ENCODE measurements around the gene ASPSCR1. TPM values are rescaled to one million over a fixed set of nuclear protein-coding genes. Genes with fewer than 3 reads are reported as not detected.

Gene ASPSCR1
- total and polyA plus RNA-seq, 9 of the 15 experiments (the other 6 are each of a cell fraction or from before 2014, with no cell fraction given): 0.90 to 36.9 (median 11.6) TPM

GRCh38 chr17:81931557-81932332 lies 45.7 kb upstream of the ASPSCR1 start (continued):
- TF ChIP-seq ZNF407 (IDR thresholded peaks at IDR 0.05; ENCODE audit: low read depth) (no peak), MYNN (IDR thresholded peaks at IDR 0.05) (peak; percentile 18; the same call in 1 of the 2 replicates), MYNN (CRISPR knock-in tag; IDR thresholded peaks at IDR 0.05) (no peak), ZNF24 (IDR thresholded peaks at IDR 0.05) (no peak), ZNF133 (CRISPR knock-in tag; IDR thresholded peaks at IDR 0.05) (no peak), NONO (IDR thresholded peaks at IDR 0.05; ENCODE audit: low read depth in 2 of 2, low read length in 1 of 2) (no peak), THAP12 (CRISPR knock-in tag; IDR thresholded peaks at IDR 0.05) (no peak), HSF4 (CRISPR knock-in tag; IDR thresholded peaks at IDR 0.05; ENCODE audit: borderline replicate concordance) (no peak), DMBX1 (CRISPR knock-in tag; IDR thresholded peaks at IDR 0.05; ENCODE audit: borderline replicate concordance) (no peak), ZNF316 (IDR thresholded peaks at IDR 0.05) (no peak), HMBOX1 (IDR thresholded peaks at IDR 0.05) (no peak), KLF10 (CRISPR knock-in tag; IDR thresholded peaks at IDR 0.05) (peak; percentile 46; the same call in 1 of the 2 replicates), SNIP1 (IDR thresholded peaks at IDR 0.05; ENCODE audit: low read depth) (no peak), ESRRB (CRISPR knock-in tag; IDR thresholded peaks at IDR 0.05; ENCODE audit: borderline replicate concordance) (no peak), XRCC5 (IDR thresholded peaks at IDR 0.05; ENCODE audit: low read depth, low read length) (no peak)

All from K562 (cell line).